Right lobe of liver (tissue), 6 donors: ENCODE data around the gene UQCR11. TPM values are rescaled to one million over a fixed set of nuclear protein-coding genes. Genes with fewer than 3 reads are reported as not detected.

Source experiments
- ATAC-seq, 4 donors: fragments of 200-7000 bp; cut with Tn5 transposase; one replicate each; pipeline ENCODE4 v1.9.1; 2020; ENCODE audit warnings: mild to moderate bottlenecking in 4 of 4, moderate library complexity in 4 of 4
- DNase-seq, 3 donors: peaks; one replicate each; pipeline ENCODE4 v3.0.0-alpha.2; 2020
- H3K27ac ChIP-seq, 3 donors: fragments of 200-600 bp; one replicate each; pipeline ENCODE4 v1.8.0; 2022
- H3K27me3 ChIP-seq, 2 donors: fragments of 200-600 bp; one replicate each; pipeline ENCODE4 v1.8.0; 2022
- H3K36me3 ChIP-seq, 4 donors: fragments of 200-600 bp; sonication (generic) in 1 of 4; one replicate each; pipeline versions ENCODE4 v1.5.1 to v1.8.0; 2017 to 2022; ENCODE audit warnings: control low read depth in 1 of 4
- H3K4me1 ChIP-seq, 4 donors: fragments of 200-600 bp; sonication (generic) in 1 of 4; one replicate each; pipeline versions ENCODE4 v1.5.1 to v1.8.0; 2017 to 2022; ENCODE audit warnings: control low read depth in 1 of 4
- H3K4me3 ChIP-seq, 3 donors: fragments of 200-600 bp; one replicate each; pipeline ENCODE4 v1.8.0; 2022
- H3K9me3 ChIP-seq, 4 donors: fragments of 200-600 bp; sonication (generic) in 1 of 4; one replicate each; pipeline versions ENCODE4 v1.5.1 to v1.8.0; 2017 to 2022; ENCODE audit warnings: control low read depth in 1 of 4
- POLR2A ChIP-seq: fragments of 450-650 bp; IDR thresholded peaks from one replicate; pipeline ENCODE4 v1.6.1; 2017; ENCODE audit warnings: antibody characterized with exemption, mild to moderate bottlenecking
- WGBS: methylation state at CpG from one replicate; pipeline ENCODE4 v1.1.6; 2018; ENCODE audit warnings: low coverage, low lambda C conversion rate; ENCODE audit not compliant: insufficient coverage; ENCODE audit errors: missing lambda C conversion rate; 5-methylcytosine and 5-hydroxymethylcytosine counted together
- intact Hi-C, 2 donors: fragments of 100-400 bp; cut with DNase I; formaldehyde crosslinking; loops; one replicate each; pipeline versions ENCODE4 v1.11.2 to v1.14.1; 2022
- small RNA-seq, 2 experiments: library from RNA; depleted of rRNA; stranded (forward); fragments of <200 nt; gene quantifications; one replicate each; pipeline ENCODE3, GENCODE V24; 2016
- total RNA-seq, 6 experiments: library from RNA; depleted of rRNA in 2 of 6; stranded (reverse); fragments of >200 nt in 2 of 6; fragmentation: NEBNext Ultra II Directional in 3 of 6; extraction: Animal tissue kit (Norgen Biotek cat#: 25700) in 3 of 6; gene quantifications; one replicate each; pipeline versions ENCODE4 v1.1.0 to v1.2.4, GENCODE V29; 2016 to 2023
- TF ChIP-seq, protein P1 (sequence below), 4 donors: fragments of 200-600 bp in 3 of 4; fragments of 450-650 bp in 1 of 4; IDR thresholded peaks; one replicate each; pipeline versions ENCODE4 v1.5.1 to v1.8.0; 2016 to 2022; ENCODE audit warnings: antibody characterized with exemption in 4 of 4, mild to moderate bottlenecking in 2 of 4
- donor health status: DM: no; HTN: yes; CAD: no.
- donor health status: DM: no; HTN: no; CAD: no.
- donor health status: DM: no; HTN: no; CAD: no.
- donor health status: DM: no; HTN: yes; CAD: no.
- donor health status: DM: no; HTN: yes; CAD: no.

The UQCR11 gene
- total RNA-seq, 6 experiments from 2014 or later: 59.6 to 202 (median 172) TPM

DNA sequence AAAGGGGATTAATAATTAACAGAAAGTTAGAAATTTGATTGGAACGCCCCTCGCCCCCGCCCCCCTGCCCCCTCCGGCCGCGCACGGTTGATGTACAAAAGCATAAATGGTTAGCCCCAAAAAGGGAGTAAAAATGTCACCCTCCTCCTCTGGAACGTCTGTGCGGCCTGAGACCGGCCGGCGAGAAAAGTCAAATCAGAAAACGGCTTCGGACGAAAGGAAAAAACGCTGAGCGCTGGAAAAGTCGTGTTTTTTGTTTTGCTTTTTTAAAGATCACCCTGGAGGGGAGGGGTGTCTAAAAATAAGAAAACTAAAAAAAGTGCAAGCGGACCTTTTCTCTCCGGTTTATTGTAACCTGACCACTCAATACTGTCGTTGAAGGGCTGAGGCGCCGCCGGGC lies 50.3 kb downstream of the UQCR11 start:
- no peaks in the 10 kb centered on the region for H3K36me3 ChIP-seq
- WGBS: 89% methylated on average over 19 of the region's 24 CpGs
- no peaks in the 10 kb centered on the region for H3K9me3 ChIP-seq
- ATAC-seq (no peak), DNase-seq (no peak)
- H3K4me3 ChIP-seq: no peak overlapping the region
- intact Hi-C loops: loop anchor here (10.0 kb wide), 2 partner anchors 120 to 230 kb away; no protein-coding TSS in a partner anchor
- H3K27me3 ChIP-seq: no peaks in the 10 kb centered on the region
- H3K27ac ChIP-seq: no peak overlapping the region
- TF ChIP-seq, protein P1, sequence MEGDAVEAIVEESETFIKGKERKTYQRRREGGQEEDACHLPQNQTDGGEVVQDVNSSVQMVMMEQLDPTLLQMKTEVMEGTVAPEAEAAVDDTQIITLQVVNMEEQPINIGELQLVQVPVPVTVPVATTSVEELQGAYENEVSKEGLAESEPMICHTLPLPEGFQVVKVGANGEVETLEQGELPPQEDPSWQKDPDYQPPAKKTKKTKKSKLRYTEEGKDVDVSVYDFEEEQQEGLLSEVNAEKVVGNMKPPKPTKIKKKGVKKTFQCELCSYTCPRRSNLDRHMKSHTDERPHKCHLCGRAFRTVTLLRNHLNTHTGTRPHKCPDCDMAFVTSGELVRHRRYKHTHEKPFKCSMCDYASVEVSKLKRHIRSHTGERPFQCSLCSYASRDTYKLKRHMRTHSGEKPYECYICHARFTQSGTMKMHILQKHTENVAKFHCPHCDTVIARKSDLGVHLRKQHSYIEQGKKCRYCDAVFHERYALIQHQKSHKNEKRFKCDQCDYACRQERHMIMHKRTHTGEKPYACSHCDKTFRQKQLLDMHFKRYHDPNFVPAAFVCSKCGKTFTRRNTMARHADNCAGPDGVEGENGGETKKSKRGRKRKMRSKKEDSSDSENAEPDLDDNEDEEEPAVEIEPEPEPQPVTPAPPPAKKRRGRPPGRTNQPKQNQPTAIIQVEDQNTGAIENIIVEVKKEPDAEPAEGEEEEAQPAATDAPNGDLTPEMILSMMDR (IDR thresholded peaks at IDR 0.05): no peak
- no peaks in the 10 kb centered on the region for H3K4me1 ChIP-seq

DNA sequence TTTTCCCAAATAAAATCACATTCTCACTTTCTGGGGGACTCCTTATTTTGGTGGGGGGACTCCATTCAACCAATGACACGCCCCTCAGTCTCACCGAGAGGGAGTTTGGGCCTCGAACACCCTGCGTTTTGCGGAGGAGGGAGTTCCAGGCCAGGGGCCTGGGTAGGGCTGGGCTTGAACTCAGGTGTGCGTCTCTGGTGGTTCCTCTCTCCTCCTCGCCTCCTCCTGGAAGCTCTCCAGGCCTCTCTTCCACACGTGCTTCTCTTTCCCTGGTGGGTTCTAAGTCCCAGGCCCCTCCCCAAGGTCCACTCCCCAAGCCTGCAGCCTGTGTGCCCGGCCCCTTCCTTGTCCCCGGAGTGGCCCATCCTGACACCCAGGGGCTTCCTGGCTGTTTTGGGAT lies 51.8 kb downstream of the UQCR11 start:
- Histone ChIP-seq H3K4me3 (no peak overlapping the region), H3K27me3 (no peaks in the 10 kb centered on the region), H3K4me1 (no peaks in the 10 kb centered on the region), H3K9me3 (no peaks in the 10 kb centered on the region), H3K36me3 (no peaks in the 10 kb centered on the region), H3K27ac (no peak overlapping the region)
- WGBS: 93% methylated on average over 5 of the region's 10 CpGs
- ATAC-seq (no peak), DNase-seq (no peak)
- TF ChIP-seq, protein P1 (IDR thresholded peaks at IDR 0.05): no peak
- no peak for TF ChIP-seq POLR2A
- intact Hi-C loops: loop anchor here (10.0 kb wide), 2 partner anchors 121 to 231 kb away; no protein-coding TSS in a partner anchor

DNA sequence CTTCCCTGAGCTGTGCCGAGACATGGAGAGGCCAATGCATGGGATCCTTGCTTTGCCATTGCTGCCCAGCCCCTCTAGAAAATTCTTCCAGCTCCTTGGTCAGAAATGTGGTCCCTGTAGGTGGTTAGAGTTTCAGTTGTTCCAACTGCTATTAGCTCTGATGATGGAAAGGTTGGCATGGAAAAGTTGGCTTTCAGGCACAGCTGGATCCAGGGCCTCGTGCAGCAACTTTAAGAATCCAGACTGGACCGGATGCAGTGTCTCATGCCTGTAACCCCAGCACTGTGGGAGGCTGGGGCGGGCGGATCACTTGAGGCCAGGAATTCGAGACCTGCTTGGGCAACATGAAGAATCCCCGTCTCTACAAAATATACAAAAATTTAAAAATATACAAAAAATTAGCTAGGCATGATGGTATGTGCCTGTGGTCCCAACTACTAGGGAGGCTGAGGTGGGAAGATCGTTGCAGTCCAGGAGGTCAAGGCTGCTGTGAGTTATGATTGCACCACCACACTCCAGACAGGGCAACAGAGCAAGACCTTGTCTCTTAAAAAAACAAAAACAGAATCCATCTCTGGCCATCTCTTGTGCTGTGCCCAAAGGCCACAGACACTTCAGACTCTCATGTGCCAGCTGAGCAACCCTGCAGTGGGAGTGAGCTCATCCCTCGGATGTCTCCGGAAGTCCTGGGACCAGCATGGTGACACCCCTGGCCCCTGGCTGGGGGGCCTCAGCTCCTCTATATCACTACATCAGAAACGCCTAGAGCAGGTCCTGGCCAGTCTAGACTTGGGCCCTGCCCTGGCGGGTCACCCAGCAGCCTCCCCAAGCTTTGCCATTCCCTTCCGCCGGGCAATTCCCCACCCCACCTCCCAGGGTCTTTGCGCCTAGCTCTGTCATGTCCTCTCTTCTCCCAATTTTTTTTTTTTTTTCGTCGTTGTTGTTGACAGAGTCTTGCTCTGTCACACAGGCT lies 53.9 kb downstream of the UQCR11 start:
- DNase-seq (no peak), ATAC-seq (peak in 1 of 4 donors; percentile 18)
- Histone ChIP-seq H3K4me3 (no peak overlapping the region), H3K27me3 (no peaks in the 10 kb centered on the region), H3K36me3 (no peaks in the 10 kb centered on the region), H3K27ac (no peak overlapping the region), H3K4me1 (no peaks in the 10 kb centered on the region), H3K9me3 (no peaks in the 10 kb centered on the region)
- TF ChIP-seq POLR2A: no peak
- TF ChIP-seq, protein P1 (IDR thresholded peaks at IDR 0.05): no peak
- intact Hi-C loops: loop anchor here (10.0 kb wide), 2 partner anchors 123 to 233 kb away; no protein-coding TSS in a partner anchor
- 77% methylated on average over 11 of the region's 17 CpGs for whole genome bisulfite sequencing

DNA sequence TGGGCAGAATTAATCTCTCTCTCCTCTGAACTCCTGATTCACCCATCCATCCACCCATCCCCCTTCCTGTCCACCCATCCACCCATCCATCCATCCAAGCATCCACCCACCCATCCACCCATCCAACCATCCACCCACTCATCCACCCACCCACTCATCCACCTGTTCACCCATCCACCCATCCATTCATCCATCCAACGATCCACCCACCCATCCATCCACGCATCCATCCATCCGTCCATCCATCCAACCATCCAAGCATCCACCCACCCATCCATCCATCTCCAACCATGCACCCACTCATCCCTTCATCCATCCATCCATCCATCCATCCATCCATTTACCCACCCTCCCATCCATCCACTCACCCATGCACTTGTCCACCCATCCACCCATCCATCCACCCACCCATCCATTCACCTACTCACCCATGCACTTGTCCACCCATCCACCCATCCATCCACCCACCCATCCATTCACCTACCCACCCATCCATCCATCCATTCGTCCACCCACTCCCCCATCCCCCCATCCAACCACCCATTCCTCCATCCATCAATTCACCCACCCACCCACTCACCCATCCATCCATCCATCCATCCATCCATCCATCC lies 55.8 kb downstream of the UQCR11 start:
- Histone ChIP-seq H3K27me3 (no peaks in the 10 kb centered on the region), H3K36me3 (no peaks in the 10 kb centered on the region), H3K4me3 (no peak overlapping the region), H3K4me1 (peaks cover 0 to 3% (median 1%) of the 10 kb centered on the region in 4 donors), H3K27ac (no peak overlapping the region), H3K9me3 (no peaks in the 10 kb centered on the region)
- TF ChIP-seq POLR2A: no peak
- TF ChIP-seq, protein P1 (IDR thresholded peaks at IDR 0.05): no peak
- WGBS: 68% methylated on average over 4 of the region's 4 CpGs
- no peak for ATAC-seq
- DNase-seq: no peak
- intact Hi-C loops: loop anchor here (5.0 to 10.0 kb wide), 2 partner anchors 123 to 215 kb away; no protein-coding TSS in a partner anchor

Small RNA genes lying within 50 kb of the gene (small RNA-seq; reads per million reads assigned to genes)
- 0 reads per million in 2 experiments for gene AC005943.2
- gene RN7SL477P: 0 reads per million in 2 experiments
- 0 reads per million in 2 experiments for gene RNU6-1223P

Other genes starting within 250 kb of the UQCR11 start
- gene NDUFS7, start 221.6 kb downstream of the UQCR11 start, total RNA-seq: 100 to 1,000 TPM in 2 of 6 experiments, 10 to 100 TPM in 4; 70.1 to 210 (median 85.0) TPM
- gene GAMT, start 203.9 kb downstream of the UQCR11 start, total RNA-seq: 100 to 1,000 TPM; 151 to 380 (median 221) TPM
- 10 to 100 TPM; 22.3 to 50.9 (median 42.2) TPM for gene DAZAP1, start 197.9 kb downstream of the UQCR11 start, total RNA-seq
- gene RPS15, start 167.1 kb downstream of the UQCR11 start, total RNA-seq: 1,000 to 10,000 TPM in 2 of 6 experiments, 100 to 1,000 TPM in 4; 334 to 1,615 (median 355) TPM
- gene APC2, start 155.3 kb downstream of the UQCR11 start, total RNA-seq: under 1 TPM in 3 of 6 experiments, not detected in 3; 0.06 to 0.13 (median 0.06) TPM
- 10 to 100 TPM; 12.2 to 32.7 (median 15.3) TPM for gene C19orf25, start 126.2 kb downstream of the UQCR11 start, total RNA-seq
- gene PCSK4, start 115.1 kb downstream of the UQCR11 start, total RNA-seq: 1 to 10 TPM; 2.0 to 8.0 (median 3.6) TPM
- 100 to 1,000 TPM; 113 to 218 (median 177) TPM for gene REEP6, start 114.3 kb downstream of the UQCR11 start, total RNA-seq
- gene ADAMTSL5, start 92.4 kb downstream of the UQCR11 start, total RNA-seq: 1 to 10 TPM; 1.8 to 6.9 (median 4.5) TPM
- not detected for gene PLK5, start 81.4 kb downstream of the UQCR11 start, total RNA-seq
- gene MEX3D, start 37.1 kb downstream of the UQCR11 start, total RNA-seq: 10 to 100 TPM in 3 of 6 experiments, 1 to 10 TPM in 3; 6.7 to 16.6 (median 10.3) TPM
- gene MBD3, start 12.6 kb downstream of the UQCR11 start, total RNA-seq: 10 to 100 TPM; 27.3 to 72.1 (median 30.1) TPM
- 10 to 100 TPM; 11.0 to 30.1 (median 15.9) TPM for gene TCF3, start 47.2 kb upstream of the UQCR11 start, total RNA-seq
- gene ONECUT3, start 148.0 kb upstream of the UQCR11 start, total RNA-seq: not detected
- 1 to 10 TPM in 5 of 6 experiments, under 1 TPM in 1; 0.86 to 5.7 (median 3.1) TPM for gene ATP8B3, start 206.8 kb upstream of the UQCR11 start, total RNA-seq
- 10 to 100 TPM in 4 of 6 experiments, 1 to 10 TPM in 2; 8.0 to 17.7 (median 12.6) TPM for gene REXO1, start 243.0 kb upstream of the UQCR11 start, total RNA-seq